SIG-M5 treated with dmso at 0.1 percent for 504 hours (cell line): ENCODE data around the gene BRPF1.

Experiments used
- DNase-seq: peaks from one replicate; lab custom pipeline; 2025; ENCODE audit not compliant: unreplicated experiment; lab: John Stamatoyannopoulos, UW

Gene BRPF1

DNA sequence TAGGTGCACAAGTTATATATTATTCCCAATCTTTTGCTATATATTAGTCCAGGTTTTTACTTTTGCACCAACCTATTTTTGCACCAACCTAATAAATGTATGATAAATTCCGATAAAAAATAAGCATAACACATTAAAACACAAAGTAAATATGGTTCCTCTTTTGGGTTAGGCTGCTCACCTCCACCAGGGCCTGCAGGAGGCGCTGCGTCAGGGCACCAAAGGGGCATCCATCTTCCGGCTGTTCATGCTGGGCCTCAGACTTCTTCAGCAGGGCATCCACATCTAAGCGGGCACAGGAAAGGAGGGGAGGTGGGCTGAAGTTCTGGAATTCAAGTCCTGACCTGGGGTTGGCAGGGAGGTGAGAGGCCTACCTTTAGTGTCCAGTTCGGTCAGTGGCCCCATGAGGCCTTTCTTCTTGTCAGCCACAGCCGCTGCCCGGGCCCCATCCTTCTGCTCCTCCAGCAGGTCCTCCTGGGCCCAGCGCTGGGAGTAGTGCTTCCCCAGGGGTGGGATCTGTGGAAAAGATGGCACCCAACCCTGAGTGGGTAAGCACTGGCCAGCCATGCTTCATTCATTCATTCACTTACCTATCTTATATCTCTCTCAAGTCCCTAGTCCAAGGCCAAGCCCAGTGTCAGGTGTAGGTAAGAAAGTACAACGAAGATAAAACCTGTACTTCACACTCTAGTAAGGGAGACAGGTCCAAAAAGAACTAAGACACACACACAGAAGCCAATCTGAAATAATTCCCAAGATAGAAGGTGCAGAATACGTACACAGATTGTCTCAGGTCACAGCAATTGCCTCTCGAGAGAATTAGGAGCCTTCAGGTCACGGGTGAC, 55.5 kb downstream of the BRPF1 start:
- DNase-seq = no peak

DNA sequence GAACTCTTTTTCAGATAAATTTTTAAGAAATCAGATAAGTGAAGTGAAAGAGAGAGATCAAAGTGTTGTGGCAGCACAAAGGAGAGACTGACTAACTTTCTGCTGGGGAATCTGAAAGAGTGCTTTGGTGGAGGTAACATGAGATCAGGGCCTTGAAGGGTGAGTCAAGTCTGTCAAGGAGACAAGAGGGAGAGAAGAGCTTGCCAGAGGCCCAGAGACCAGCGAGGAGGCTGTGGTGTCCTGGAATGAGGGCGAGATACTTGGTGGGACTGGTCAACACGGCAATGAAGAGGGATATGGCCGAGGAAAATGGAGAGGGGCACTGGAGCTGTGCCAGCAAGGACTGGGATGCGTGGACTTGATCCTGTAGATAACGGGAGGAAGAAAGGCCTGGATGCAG, 56.2 kb downstream of the BRPF1 start:
- no peak for DNase-seq

DNA sequence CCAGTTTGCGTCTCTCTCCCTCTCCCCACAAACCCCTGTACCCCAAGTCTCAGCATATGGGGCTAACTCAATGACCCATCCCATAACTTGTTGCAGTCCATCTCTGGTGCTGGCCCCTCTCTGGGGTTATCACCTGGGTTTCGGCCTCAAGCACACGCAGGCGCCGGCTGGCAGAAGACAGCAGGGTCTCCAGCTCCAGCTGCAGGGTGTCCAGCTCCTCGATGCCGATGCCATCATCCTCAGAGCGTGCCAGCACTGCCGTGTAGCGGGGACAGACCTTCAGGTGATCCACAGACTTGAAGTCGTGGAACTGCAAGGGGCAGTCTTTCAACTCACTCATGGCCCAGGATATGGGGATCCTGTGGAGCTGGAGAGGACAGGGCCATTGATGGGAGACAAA, 59.6 kb downstream of the BRPF1 start:
- DNase-seq = no peak

DNA sequence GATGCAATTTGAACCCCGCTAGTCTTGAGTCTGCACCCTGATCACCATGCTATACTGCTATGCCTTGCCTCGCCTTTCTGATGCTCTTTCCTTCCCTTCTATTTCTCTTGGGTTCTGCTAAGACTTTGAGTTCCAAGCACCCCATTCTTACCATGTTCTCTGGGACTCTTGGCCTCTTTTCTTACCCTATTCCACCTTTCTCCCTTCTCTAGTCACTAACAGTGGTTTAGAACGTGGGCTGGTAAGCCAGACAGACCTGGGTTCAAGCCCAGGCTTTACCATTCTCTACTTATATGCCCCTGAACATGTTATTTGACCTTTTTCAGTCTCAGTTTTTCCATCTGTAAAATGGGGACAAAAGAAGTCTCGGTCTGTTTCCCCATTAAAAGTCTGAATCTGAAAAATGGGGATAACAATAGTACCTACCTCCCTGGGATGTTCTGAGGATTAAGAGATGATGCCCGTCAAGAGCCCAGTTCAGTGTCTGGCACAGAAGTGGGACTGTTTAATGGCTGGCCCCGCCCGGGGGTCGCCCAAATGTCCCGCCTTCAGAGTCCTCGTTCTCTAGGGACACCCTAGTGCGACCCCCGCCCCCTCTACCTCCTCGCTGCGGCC, 60.4 kb downstream of the BRPF1 start:
- DNase-seq = no peak

DNA sequence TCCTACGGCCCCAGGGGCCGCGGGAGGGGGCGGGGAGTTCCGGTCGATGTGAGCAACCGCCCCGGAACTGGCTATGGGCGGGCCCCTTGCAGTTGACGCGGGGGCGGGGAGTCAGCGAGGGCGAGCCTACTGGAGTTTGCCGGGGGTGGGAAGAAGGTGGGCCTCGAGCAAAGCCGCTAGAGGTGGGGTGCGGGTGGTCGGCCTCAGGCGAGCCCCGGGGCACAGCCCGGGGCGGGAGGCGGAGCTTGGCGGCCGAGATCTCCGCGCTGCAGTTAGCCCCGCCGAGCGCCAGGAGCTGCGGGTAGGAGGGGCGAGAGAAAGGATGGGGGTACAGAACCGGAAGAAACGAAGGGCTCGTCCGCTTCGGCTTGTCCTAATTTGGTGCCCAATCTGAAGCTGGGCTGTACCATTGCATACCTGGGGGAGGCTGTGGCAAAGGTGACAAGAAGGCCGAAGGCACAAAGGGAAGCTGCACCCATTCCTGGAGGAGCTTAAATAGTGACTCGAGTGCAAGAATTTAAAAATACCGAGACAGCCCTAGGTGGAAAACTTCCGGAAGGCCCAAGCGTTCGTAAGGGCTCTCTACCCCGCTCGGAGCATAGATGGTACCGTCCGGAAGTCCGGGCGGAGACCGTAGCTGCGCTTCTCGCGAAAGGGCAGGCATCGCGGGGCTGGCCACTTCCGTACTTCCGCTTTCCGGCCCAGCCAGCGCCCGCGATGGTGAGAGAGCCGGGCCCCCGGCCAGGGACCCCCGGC, 61.0 kb downstream of the BRPF1 start, which contains the start of the genes ARPC4 and TADA3:
Gene ARPC4 (plus strand): TSS at position 678 of the 756 bp plus-strand sequence. CDS start 40 bp downstream, at position 718.
Gene TADA3 (minus strand): TSS at position 69 of the 756 bp plus-strand sequence. CDS start 1,007 bp downstream, outside the sequence.
- DNase-seq = peak; percentile 98

DNA sequence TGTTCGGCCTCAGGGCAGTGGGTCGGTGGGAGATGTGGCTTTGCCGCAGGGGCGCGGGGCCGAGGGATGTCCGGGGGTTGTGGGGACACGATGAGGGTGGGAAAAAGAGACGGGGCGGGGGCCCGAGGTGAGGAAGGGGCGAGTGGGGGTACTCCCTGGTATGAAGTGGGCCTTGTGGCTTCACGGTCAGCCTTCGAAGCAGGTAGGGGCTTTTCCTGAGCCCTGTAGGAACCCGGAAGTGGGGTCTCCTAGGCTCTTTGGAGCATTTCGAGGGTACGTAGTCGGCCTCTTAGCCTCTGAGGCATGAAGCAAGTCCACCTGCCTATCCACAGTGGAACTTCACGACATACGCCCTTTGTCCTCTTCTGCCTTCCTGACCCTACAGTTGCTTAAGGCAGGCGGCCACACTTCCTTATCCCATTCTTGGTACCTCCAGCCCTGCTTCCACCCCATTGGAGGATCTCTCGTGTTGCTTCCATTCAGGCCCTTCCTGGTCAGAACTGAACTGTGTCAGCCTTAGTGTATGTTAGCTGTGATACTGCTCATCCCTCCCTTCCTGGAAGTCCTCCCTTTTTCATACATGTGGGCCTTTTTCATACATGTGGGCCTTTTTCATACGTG, 61.7 kb downstream of the BRPF1 start:
- DNase-seq = peak; percentile 63

DNA sequence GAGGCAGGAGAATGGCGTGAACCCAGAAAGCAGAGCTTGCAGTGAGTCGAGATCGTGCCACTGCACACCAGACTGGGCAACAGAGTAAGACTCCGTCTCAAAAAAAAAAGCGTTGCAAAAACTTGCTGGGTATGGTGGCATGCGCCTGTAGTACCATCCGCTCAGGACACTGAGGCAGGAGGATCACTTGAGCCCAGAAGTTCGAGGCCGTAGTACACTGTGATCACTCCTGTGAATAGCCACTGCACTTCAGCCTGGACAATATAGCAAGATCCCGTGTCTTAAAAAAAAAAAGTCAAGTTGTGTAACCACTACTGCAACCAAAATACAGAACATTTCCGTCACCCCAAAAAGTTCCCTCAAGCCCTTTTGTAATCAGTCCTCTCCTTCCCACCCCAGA, 62.9 kb downstream of the BRPF1 start:
- DNase-seq = no peak

DNA sequence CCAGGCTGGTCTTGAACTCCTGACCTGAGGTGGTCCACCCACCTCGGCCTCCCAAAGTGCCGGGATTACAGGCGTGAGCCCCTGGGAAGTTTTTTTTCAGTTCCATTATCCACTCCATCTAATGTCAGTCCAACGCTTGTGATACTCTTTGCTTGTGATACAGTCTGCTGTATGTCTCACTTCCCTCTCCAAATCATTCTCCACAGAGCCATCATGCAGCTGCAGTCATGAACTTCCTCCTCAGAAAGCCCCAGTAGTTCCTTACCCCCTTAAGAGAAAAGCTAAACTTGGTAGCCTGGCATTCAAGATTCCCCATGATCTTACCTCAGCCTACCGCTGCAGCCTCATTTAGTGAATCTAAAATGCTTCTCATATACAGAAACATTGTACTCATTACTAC, 63.7 kb downstream of the BRPF1 start:
- peak; percentile 74 for DNase-seq

DNA sequence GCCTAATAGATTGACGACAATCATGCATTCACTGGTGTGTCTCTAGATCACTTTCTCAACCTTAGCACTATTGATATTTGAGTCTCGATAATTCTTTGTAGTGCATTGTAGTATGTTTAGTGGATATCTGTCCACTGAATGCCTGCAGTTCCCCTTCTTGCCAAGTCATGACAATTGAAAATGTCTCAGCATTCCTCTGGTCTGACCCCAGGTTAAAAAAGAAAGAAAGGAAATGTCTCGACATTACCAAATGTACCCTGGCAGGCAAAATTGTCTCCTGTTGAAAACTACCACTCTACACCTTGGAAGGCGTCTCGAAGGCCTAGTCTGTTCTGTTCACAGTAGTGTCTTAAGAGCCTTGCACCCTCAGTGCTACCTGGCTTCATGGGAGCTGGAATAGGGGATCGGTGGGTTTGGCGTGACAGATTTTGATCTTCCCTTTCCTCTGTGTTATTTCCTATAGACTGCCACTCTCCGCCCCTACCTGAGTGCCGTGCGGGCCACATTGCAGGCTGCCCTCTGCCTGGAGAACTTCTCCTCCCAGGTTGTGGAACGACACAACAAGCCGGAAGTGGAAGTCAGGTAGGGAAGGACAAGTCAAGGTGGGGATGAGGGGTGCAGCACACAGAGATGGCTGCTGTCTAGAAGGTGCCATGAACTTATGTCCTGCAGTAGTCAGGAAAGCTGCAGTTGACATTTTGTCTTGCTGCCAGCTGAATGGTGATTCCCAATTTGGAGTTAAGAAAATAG, 65.8 kb downstream of the BRPF1 start:
- DNase-seq = no peak
